GM12878 (cell line): ENCODE data around the gene KLF8. TPM values are rescaled to one million over a fixed set of nuclear protein-coding genes. Genes with fewer than 3 reads are reported as not detected.

Source experiments
- ATAC-seq: fragments of 200-7000 bp; cut with Tn5 transposase; 3 replicates; pipeline ENCODE4 v1.9.1; 2020; ENCODE audit warnings: mild to moderate bottlenecking, moderate library complexity
- BruUV-seq: library from RNA; stranded (reverse); fragments of 400-500 nt; replicated peaks from 2 replicates; lab custom pipeline; 2021; lab: Mats Ljungman, UMichigan
- CTCF ChIA-PET: fragments of 300-600 bp; sonication (Branson Sonifier 250); formaldehyde crosslinking; extraction: SDS; loops from one replicate; lab custom pipeline; 2021; ENCODE audit warnings: inconsistent platforms; lab: Yijun Ruan, JAX
- POLR2A ChIA-PET: fragments of 350-600 bp; formaldehyde crosslinking; extraction: SDS; loops from one replicate; lab custom pipeline; 2021; ENCODE audit warnings: inconsistent platforms; lab: Charles Lee
- RAD21 ChIA-PET: fragments of 300-600 bp; sonication (Branson Sonifier 250); formaldehyde crosslinking; loops from one replicate; lab custom pipeline; 2023; ENCODE audit warnings: antibody characterized with exemption; ENCODE audit not compliant: unreplicated experiment; lab: Charles Lee
- SMC1A ChIA-PET: fragments of 300-600 bp; sonication (Branson Sonifier 250); formaldehyde crosslinking; loops from one replicate; lab custom pipeline; 2023; ENCODE audit not compliant: unreplicated experiment, uncharacterized antibody; lab: Charles Lee
- DNase-seq: peaks from one replicate; pipeline ENCODE4 v3.0.0-alpha.2; 2011; ENCODE audit warnings: low read depth, low spot score
- FAIRE-seq: peaks from 3 replicates; lab custom pipeline; 2011; peaks lifted over from hg19 to GRCh38; lab: Jason Lieb, UNC
- H2AFZ ChIP-seq: 2 replicates; pipeline ENCODE4 v1.6.0; 2011; ENCODE audit warnings: low read depth, low read length, control low read depth; ENCODE audit not compliant: control insufficient read depth
- H3K27ac ChIP-seq: 2 replicates; pipeline ENCODE4 v1.5.1; 2011; ENCODE audit warnings: control low read depth; ENCODE audit not compliant: control insufficient read depth, insufficient read depth
- H3K27me3 ChIP-seq, 2 experiments: replicated peaks in 1 of 2; 2 replicates each; pipeline versions ENCODE4 v1.6.0 to v1.6.1; 2011; ENCODE audit warnings: low read length in 1 of 2; ENCODE audit not compliant: control insufficient read depth in 2 of 2, insufficient read depth in 2 of 2
- H3K36me3 ChIP-seq, 2 experiments: 2 replicates each; pipeline ENCODE4 v1.5.1; 2011; ENCODE audit warnings: low read length in 1 of 2; ENCODE audit not compliant: control insufficient read depth in 2 of 2, insufficient read depth in 2 of 2
- H3K4me1 ChIP-seq: 2 replicates; pipeline ENCODE4 v1.6.1; 2011; ENCODE audit warnings: mild to moderate bottlenecking, low read length, moderate library complexity, mixed read lengths; ENCODE audit not compliant: control insufficient read depth, insufficient read depth
- H3K4me2 ChIP-seq: 2 replicates; pipeline ENCODE4 v1.6.0; 2011; ENCODE audit warnings: control low read depth; ENCODE audit not compliant: control insufficient read depth, insufficient read depth
- H3K4me3 ChIP-seq: fragments of 200-600 bp; sonication (generic); 2 replicates; pipeline ENCODE4 v1.5.1; 2016
- H3K79me2 ChIP-seq: 2 replicates; pipeline ENCODE4 v1.6.0; 2011; ENCODE audit warnings: low read length; ENCODE audit not compliant: control insufficient read depth, insufficient read depth
- H3K9ac ChIP-seq: 2 replicates; pipeline ENCODE4 v1.8.0; 2011; ENCODE audit warnings: low read length, control low read depth, mixed read lengths; ENCODE audit not compliant: control insufficient read depth, insufficient read depth
- H3K9me3 ChIP-seq: replicated peaks from 3 replicates; pipeline ENCODE4 v1.5.1; 2011; ENCODE audit warnings: mild to moderate bottlenecking, low read length; ENCODE audit not compliant: control insufficient read depth, insufficient read depth
- H4K20me1 ChIP-seq: 2 replicates; pipeline ENCODE4 v1.6.0; 2011; ENCODE audit not compliant: control insufficient read depth, insufficient read depth
- ATF7 ChIP-seq: fragments of 450-650 bp; IDR thresholded peaks from 2 replicates; pipeline ENCODE4 v1.6.1; 2016; ENCODE audit warnings: low read depth, mild to moderate bottlenecking
- BMI1 ChIP-seq: fragments of 450-650 bp; IDR thresholded peaks from 2 replicates; pipeline ENCODE4 v1.6.1; 2016; ENCODE audit warnings: mild to moderate bottlenecking, moderate library complexity, borderline replicate concordance
- CBX5 ChIP-seq: sonication (generic); IDR thresholded peaks from 2 replicates; pipeline ENCODE4 v1.6.1; 2016; ENCODE audit warnings: low read depth, moderate library complexity, mild to moderate bottlenecking, inconsistent platforms
- CUX1 ChIP-seq: IDR thresholded peaks from 2 replicates; pipeline ENCODE4 v1.6.1; 2012; ENCODE audit warnings: improper control_type of control experiment, low read depth, low read length; ENCODE audit not compliant: insufficient replicate concordance
- DPF2 ChIP-seq: fragments of 450-650 bp; IDR thresholded peaks from 2 replicates; pipeline ENCODE4 v1.6.1; 2017; ENCODE audit warnings: mild to moderate bottlenecking
- ETV6 ChIP-seq, 2 experiments: fragments of 450-650 bp in 1 of 2; IDR thresholded peaks in 1 of 2; conservative IDR thresholded peaks in 1 of 2; 2 replicates each; pipeline ENCODE4 v1.6.1; 2014; ENCODE audit warnings: antibody characterized with exemption in 1 of 2, borderline replicate concordance in 1 of 2, low read depth in 1 of 2, mild to moderate bottlenecking in 1 of 2, moderate library complexity in 1 of 2
- EZH2 ChIP-seq: IDR thresholded peaks from 2 replicates; pipeline ENCODE4 v1.6.1; 2012; ENCODE audit warnings: low read depth, mild to moderate bottlenecking, control low read depth, inconsistent platforms, low read length, borderline replicate concordance; ENCODE audit not compliant: control insufficient read depth
- IKZF1 ChIP-seq: fragments of 450-650 bp; conservative IDR thresholded peaks from 2 replicates; pipeline ENCODE4 v1.6.1; 2017; ENCODE audit warnings: antibody characterized with exemption, mild to moderate bottlenecking
- KAT2A ChIP-seq: conservative IDR thresholded peaks from 2 replicates; pipeline ENCODE4 v1.6.1; 2011; ENCODE audit warnings: low read depth, low read length; ENCODE audit not compliant: control insufficient read depth
- NBN ChIP-seq: fragments of 450-650 bp; IDR thresholded peaks from 2 replicates; pipeline ENCODE4 v1.6.1; 2016
- NR2C2 ChIP-seq: IDR thresholded peaks from 2 replicates; pipeline ENCODE4 v1.6.1; 2011; ENCODE audit warnings: borderline replicate concordance, low read depth; ENCODE audit not compliant: control insufficient read depth, insufficient read length
- POLR2AphosphoS5 ChIP-seq: IDR thresholded peaks from 2 replicates; pipeline ENCODE4 v1.6.1; 2011; ENCODE audit warnings: mild to moderate bottlenecking, low read length, inconsistent platforms
- RAD21 ChIP-seq: IDR thresholded peaks from 2 replicates; pipeline ENCODE4 v1.6.1; 2011; ENCODE audit warnings: mild to moderate bottlenecking, low read depth, low read length, moderate library complexity; ENCODE audit not compliant: insufficient read depth
- RFX5 ChIP-seq: IDR thresholded peaks from 2 replicates; pipeline ENCODE4 v1.6.1; 2011; ENCODE audit warnings: low read depth, low read length, improper control_type of control experiment
- RUNX3 ChIP-seq: IDR thresholded peaks from 2 replicates; pipeline ENCODE4 v1.6.1; 2012; ENCODE audit warnings: low read length, inconsistent platforms
- SIN3A ChIP-seq: IDR thresholded peaks from 2 replicates; pipeline ENCODE4 v1.6.1; 2012; ENCODE audit warnings: low read depth, low read length, improper control_type of control experiment
- TCF12 ChIP-seq: IDR thresholded peaks from 2 replicates; pipeline ENCODE4 v1.6.1; 2011; ENCODE audit warnings: low read depth, mild to moderate bottlenecking, low read length
- WGBS: methylation state at CpG from one replicate; pipeline ENCODE4 v1.1.6; 2016; ENCODE audit warnings: low lambda C conversion rate; ENCODE audit not compliant: insufficient replicate concordance, insufficient coverage; ENCODE audit errors: missing lambda C conversion rate; 5-methylcytosine and 5-hydroxymethylcytosine counted together
- in situ Hi-C: fragments of 300-500 bp; cut with MboI; formaldehyde crosslinking; loops from 9 replicates; pipeline ENCODE4 v1.14.3; 2018; ENCODE audit warnings: mixed read lengths
- intact Hi-C: fragments of 100-400 bp; cut with micrococcal nuclease; formaldehyde crosslinking; loops from one replicate; pipeline ENCODE4 v1.14.2; 2022; ENCODE audit not compliant: unreplicated experiment
- polyA plus RNA-seq, 11 experiments: library from polyadenylated mRNA; depleted of rRNA in 4 of 11; unstranded in 6 of 11; stranded (reverse) in 5 of 11; fragments of >200 nt; fragmentation: Nextera tagmentation in 4 of 11; fragmentation: Illumina TruSeq in 1 of 11; extraction: Ambion mirVana in 4 of 11; extraction: Trizol in 1 of 11; gene quantifications; 1 replicate in 1 of 11; 2 replicates in 10 of 11; pipeline versions ENCODE4 v1.2.1 to v1.2.3, GENCODE V29; 2011 to 2016; ENCODE audit warnings: inconsistent platforms in 2 of 11, missing spikeins in 2 of 11, low read depth in 1 of 11
- total RNA-seq, 4 experiments: library from RNA; depleted of rRNA in 3 of 4; stranded (reverse); fragments of >200 nt in 3 of 4; fragmentation: Illumina TruSeq in 1 of 4; extraction: Trizol in 1 of 4; gene quantifications; 2 replicates each; pipeline versions ENCODE4 v1.2.1 to v1.2.3, GENCODE V29; 2013 to 2021
- TF ChIP-seq, protein P1 (sequence below): fragments of 450-650 bp; conservative IDR thresholded peaks from 2 replicates; pipeline ENCODE4 v1.6.1; 2017; ENCODE audit warnings: mild to moderate bottlenecking, moderate library complexity

Gene KLF8
- total and polyA plus RNA-seq, 10 of the 15 experiments (the other 5 are each of a cell fraction or from before 2014, with no cell fraction given), result 0.31 to 27.3 (median 0.99) TPM

- RAD21 ChIA-PET, result no interaction called here
- CTCF ChIA-PET, result no interaction called here
- H3K27ac ChIP-seq, result no peak overlapping the region
- ATAC-seq (no peak), FAIRE-seq (no peak), DNase-seq (no peak)
- no TSS peak for BruUV-seq
- no peak overlapping the region for H3K4me3 ChIP-seq
- no peak overlapping the region for H3K4me2 ChIP-seq
- SMC1A ChIA-PET, result no interaction called here
- no peaks in the 10 kb centered on the region for H3K4me1 ChIP-seq
- H3K9ac ChIP-seq, result no peak overlapping the region
- H3K36me3 ChIP-seq, result no peaks in the 10 kb centered on the region
- no peaks in the 10 kb centered on the region for H3K27me3 ChIP-seq
- POLR2A ChIA-PET, result no interaction called here
- in situ Hi-C loops (no loop called here), intact Hi-C loops (no loop called here)
- 19% methylated on average over 3 of the region's 3 CpGs for WGBS
- no peaks in the 10 kb centered on the region for H4K20me1 ChIP-seq
- no peaks in the 10 kb centered on the region; the same call in 2 of the 3 replicates for H3K9me3 ChIP-seq
- H2AFZ ChIP-seq, result no peak overlapping the region
- H3K79me2 ChIP-seq, result no peaks in the 10 kb centered on the region
- TF ChIP-seq CUX1, result no peak
- TF ChIP-seq BMI1, result no peak
- TF ChIP-seq POLR2AphosphoS5, result no peak
- TF ChIP-seq RFX5, result no peak
- no peak for TF ChIP-seq ATF7
- TF ChIP-seq DPF2, result no peak
- TF ChIP-seq, protein P1, sequence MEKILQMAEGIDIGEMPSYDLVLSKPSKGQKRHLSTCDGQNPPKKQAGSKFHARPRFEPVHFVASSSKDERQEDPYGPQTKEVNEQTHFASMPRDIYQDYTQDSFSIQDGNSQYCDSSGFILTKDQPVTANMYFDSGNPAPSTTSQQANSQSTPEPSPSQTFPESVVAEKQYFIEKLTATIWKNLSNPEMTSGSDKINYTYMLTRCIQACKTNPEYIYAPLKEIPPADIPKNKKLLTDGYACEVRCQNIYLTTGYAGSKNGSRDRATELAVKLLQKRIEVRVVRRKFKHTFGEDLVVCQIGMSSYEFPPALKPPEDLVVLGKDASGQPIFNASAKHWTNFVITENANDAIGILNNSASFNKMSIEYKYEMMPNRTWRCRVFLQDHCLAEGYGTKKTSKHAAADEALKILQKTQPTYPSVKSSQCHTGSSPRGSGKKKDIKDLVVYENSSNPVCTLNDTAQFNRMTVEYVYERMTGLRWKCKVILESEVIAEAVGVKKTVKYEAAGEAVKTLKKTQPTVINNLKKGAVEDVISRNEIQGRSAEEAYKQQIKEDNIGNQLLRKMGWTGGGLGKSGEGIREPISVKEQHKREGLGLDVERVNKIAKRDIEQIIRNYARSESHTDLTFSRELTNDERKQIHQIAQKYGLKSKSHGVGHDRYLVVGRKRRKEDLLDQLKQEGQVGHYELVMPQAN, result no peak
- no peak for TF ChIP-seq EZH2
- no peak for TF ChIP-seq ETV6 (conservative IDR thresholded peaks at IDR 0.05 in 1 of 2, IDR thresholded peaks at IDR 0.05 in 1 of 2; ENCODE audit: borderline replicate concordance in 1 of 2, low read depth in 1 of 2)
- no peak for TF ChIP-seq RAD21
- no peak for TF ChIP-seq KAT2A
- TF ChIP-seq CBX5, result no peak
- no peak for TF ChIP-seq SIN3A
- no peak for TF ChIP-seq RUNX3
- no peak for TF ChIP-seq NBN
- no peak for TF ChIP-seq TCF12
- no peak for TF ChIP-seq IKZF1
- no peak for TF ChIP-seq NR2C2
These were observed 82.2 kb downstream of the KLF8 start for GRCh38 chrX:56314334-56314733.
